NB4 (cell line): ENCODE data around the gene MPPED1.

ENCODE experiments used
- CTCF ChIP-seq: IDR thresholded peaks from one replicate; pipeline ENCODE4 v1.5.1; 2012; ENCODE audit warnings: low read depth, low read length
- MAX ChIP-seq: IDR thresholded peaks from 2 replicates; pipeline ENCODE4 v1.6.1; 2011; ENCODE audit warnings: low read depth, low read length
- POLR2A ChIP-seq: IDR thresholded peaks from 2 replicates; pipeline ENCODE4 v1.6.1; 2011; ENCODE audit warnings: mild to moderate bottlenecking; ENCODE audit not compliant: insufficient read length; ENCODE audit errors: extremely low read depth

- TF ChIP-seq POLR2A (no peak), CTCF (no peak), MAX (no peak)
These were observed 131.1 kb downstream of the MPPED1 start for GRCh38 chr22:43542681-43543521.
